ENCODE results near the gene CERK. TPM values are rescaled to one million over a fixed set of nuclear protein-coding genes. Genes with fewer than 3 reads are reported as not detected.
A peak's percentile ranks its signal among the peaks of the same experiment; 100 is the strongest.

CERK gene
- total RNA-seq, 2 experiments from 2014 or later: 54.4 to 55.0 TPM

DNA sequence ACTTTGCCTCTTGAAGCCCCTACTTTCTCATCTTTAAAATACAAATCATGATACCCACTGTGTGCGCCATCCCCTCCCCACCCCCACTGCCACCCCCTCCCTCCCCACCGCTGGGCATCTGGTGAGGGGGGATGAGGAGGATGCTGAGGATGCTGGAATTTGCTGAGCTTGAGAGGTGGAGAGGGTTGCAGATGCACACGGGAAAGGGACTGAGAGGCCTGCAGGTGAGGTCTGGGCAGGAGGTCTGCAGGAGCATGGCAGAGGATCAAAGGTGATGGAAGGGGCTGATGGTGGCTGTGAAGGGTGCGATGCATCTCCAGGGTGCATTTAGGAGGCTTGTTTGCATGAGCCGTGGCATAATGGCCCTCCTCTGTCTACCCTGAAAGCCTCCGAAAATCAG is 16.8 kb upstream of the CERK start:
- ChIA-PET POLR2A (no interaction called here), CTCF (interaction anchor here (7.8 kb wide), 1 partner anchor 47 kb away, joined by 180 read pairs; no protein-coding TSS in a partner anchor)
- Mint-ChIP-seq H3K4me3 (no peak overlapping the region), H3K27me3 (no peaks in the 10 kb centered on the region), H3K9me3 (peaks cover 9% of the 10 kb centered on the region), H3K36me3 (peaks cover 5% of the 10 kb centered on the region), H3K4me1 (ENCODE audit: low read depth) (peaks cover 27% of the 10 kb centered on the region), H3K27ac (no peak overlapping the region)
- DNase-seq: no peak
- intact Hi-C loops (cut with micrococcal nuclease): no loop called here

DNA sequence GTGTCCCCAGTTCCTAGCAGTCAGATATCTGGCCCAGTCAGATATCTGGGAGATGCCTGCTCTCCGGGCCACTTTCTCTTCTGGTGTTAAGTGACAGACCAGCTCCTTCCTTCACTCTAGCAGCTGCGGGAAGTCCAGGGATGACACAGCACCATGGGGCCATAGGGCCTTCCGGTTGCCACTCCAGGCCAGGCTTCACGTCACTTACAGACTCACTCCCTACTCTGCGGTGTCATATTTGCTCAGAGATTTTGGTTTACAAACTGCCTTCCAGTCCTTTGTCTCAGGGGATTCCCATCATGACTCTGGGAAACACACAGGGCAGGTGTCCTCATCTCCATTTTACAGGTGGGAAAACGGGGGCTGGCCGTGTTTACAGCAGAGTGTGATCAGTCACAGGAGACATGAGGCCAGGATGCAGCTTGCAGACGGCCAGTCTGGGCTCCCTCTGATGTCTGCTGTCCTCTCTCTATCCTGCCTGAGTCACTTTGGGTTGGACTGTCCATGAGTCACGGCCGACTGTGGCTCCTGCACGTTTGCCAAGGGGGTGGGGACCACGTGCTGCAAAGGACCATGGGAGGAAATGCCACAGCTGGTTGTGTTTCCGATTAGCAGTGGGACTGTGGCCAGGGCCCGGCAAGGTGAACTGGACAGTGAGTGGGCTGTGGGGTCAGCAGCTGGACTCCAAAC is 16.2 kb upstream of the CERK start:
- H3K4me1 Mint-ChIP-seq (ENCODE audit: low read depth): peaks cover 32% of the 10 kb centered on the region
- H3K36me3 Mint-ChIP-seq: peaks cover 5% of the 10 kb centered on the region
- H3K27ac Mint-ChIP-seq: peak overlapping the region; percentile 74
- DNase-seq: peak; percentile 73
- H3K9me3 Mint-ChIP-seq: peaks cover 9% of the 10 kb centered on the region
- H3K27me3 Mint-ChIP-seq: no peaks in the 10 kb centered on the region
- H3K4me3 Mint-ChIP-seq: no peak overlapping the region
- intact Hi-C loops (cut with micrococcal nuclease): no loop called here
- POLR2A ChIA-PET: no interaction called here
- CTCF ChIA-PET: interaction anchor here (7.8 kb wide), 1 partner anchor 47 kb away, joined by 180 read pairs; no protein-coding TSS in a partner anchor

DNA sequence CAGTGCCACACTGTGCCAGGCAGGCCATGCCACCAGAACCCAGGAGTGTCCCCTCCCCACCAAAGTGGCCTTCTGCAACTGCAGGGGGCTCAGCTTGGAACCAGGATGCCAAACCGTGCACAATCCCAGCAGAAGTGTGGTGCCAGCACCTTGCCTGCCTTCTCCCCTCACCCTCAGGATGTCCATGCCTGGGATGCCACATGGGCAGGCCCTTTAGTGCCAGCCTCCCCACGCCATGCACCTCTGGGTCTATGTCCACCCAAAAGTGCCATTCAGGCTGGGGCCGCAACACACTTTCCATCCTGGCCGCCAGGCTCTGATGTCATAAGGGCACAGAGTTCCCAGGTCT is 15.7 kb upstream of the CERK start:
- H3K4me3 Mint-ChIP-seq: no peak overlapping the region
- CTCF ChIA-PET: no interaction called here

DNA sequence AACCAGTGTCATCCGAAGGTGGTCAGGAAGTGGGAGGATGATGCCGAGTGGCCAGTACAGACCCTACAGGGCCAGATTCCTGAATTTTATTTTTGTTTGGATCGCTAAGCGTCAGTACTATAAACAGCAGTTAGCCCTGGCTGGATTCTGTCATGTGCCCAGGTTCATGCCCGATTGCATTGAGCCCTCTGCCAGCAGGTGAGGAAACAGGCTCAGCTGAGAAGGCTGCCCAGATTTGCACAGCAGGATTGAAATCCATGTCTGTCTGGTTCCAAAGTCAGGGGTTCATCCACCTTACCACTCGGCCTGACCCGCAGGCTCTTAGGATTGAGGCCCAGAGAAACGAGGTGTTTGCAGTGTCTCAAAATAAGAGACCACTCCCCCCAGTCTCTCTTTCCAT is 15.3 kb upstream of the CERK start:
- POLR2A ChIA-PET: no interaction called here
- Mint-ChIP-seq H3K9me3 (peaks cover 9% of the 10 kb centered on the region), H3K4me1 (ENCODE audit: low read depth) (peaks cover 34% of the 10 kb centered on the region), H3K27ac (no peak overlapping the region), H3K27me3 (no peaks in the 10 kb centered on the region), H3K36me3 (peaks cover 5% of the 10 kb centered on the region), H3K4me3 (no peak overlapping the region)
- CTCF ChIA-PET: no interaction called here
- no peak for DNase-seq
- intact Hi-C loops (cut with micrococcal nuclease): no loop called here

More for the DNA sequence above, 15.7 kb upstream of the CERK start:
- Mint-ChIP-seq H3K4me1 (ENCODE audit: low read depth) (peaks cover 35% of the 10 kb centered on the region), H3K27ac (peak overlapping the region; percentile 74), H3K9me3 (peaks cover 9% of the 10 kb centered on the region), H3K36me3 (peaks cover 5% of the 10 kb centered on the region), H3K27me3 (no peaks in the 10 kb centered on the region)
- POLR2A ChIA-PET: no interaction called here
- DNase-seq: no peak
- intact Hi-C loops (cut with micrococcal nuclease): no loop called here

DNA sequence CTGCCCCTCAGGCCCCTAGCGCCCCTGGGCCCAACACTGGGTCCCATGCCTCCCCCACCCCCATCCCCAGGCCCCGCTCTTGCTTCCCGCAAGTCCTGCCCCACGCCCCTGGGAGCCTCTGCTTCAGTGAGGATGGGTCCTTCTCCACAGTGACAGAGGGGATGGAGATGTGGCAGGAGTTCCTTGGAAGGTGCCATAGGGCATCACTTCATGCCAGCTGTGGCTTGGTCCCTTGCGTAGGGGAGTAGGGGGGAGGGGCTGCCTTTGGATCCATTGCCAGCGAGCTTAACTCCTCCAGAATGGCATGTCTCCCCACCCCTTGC is 14.9 kb upstream of the CERK start:
- Mint-ChIP-seq H3K36me3 (peaks cover 5% of the 10 kb centered on the region), H3K27ac (no peak overlapping the region), H3K4me1 (ENCODE audit: low read depth) (peaks cover 34% of the 10 kb centered on the region), H3K4me3 (no peak overlapping the region), H3K27me3 (no peaks in the 10 kb centered on the region), H3K9me3 (peaks cover 9% of the 10 kb centered on the region)
- no peak for DNase-seq
- CTCF ChIA-PET: interaction anchor here (1.5 kb wide), 1 partner anchor 50 kb away, joined by 4 read pairs; no protein-coding TSS in a partner anchor
- POLR2A ChIA-PET: no interaction called here
- intact Hi-C loops (cut with micrococcal nuclease): no loop called here

DNA sequence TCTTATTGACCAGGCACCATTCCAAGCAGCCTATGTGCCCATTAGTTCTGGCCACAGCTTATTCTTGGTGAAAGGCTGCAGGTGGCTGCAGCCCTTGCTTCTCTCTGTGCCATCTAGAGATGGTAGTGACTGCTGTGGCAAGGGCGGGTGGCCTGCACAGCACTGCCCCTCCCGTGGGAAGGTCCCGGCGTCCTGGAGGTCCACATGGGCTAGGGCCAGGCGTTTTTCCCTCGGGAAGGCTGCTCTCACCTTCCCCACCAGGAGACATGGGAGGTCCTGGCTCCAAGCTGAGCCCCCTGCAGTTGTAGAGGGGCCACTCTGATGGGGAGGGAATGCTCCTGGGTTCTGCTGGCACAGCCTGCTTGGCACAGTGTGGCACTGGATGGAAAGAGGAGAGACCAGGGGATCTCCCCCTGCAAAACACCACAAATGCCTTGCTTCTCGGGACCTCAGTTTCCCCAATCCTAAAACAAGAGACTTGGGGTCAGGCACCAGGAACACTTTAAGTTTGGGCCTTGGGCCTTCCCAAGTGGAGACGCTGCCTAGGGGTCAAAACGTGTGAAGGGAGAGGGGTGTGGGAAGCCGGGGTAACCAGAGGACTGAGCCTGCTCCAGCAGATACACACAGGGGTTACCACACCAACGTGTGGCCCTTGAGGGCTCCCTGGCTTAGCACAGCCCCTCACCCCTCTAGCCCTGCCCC is 14.4 kb upstream of the CERK start:
- H3K36me3 Mint-ChIP-seq: peaks cover 5% of the 10 kb centered on the region
- no peak overlapping the region for H3K4me3 Mint-ChIP-seq
- POLR2A ChIA-PET: no interaction called here
- H3K9me3 Mint-ChIP-seq: peaks cover 9% of the 10 kb centered on the region
- H3K27me3 Mint-ChIP-seq: no peaks in the 10 kb centered on the region
- no peak overlapping the region for H3K27ac Mint-ChIP-seq
- peaks cover 34% of the 10 kb centered on the region for H3K4me1 Mint-ChIP-seq (ENCODE audit: low read depth)
- intact Hi-C loops (cut with micrococcal nuclease): no loop called here
- CTCF ChIA-PET: interaction anchor here (1.5 kb wide), 1 partner anchor 51 kb away, joined by 4 read pairs; no protein-coding TSS in a partner anchor
- DNase-seq: no peak

DNA sequence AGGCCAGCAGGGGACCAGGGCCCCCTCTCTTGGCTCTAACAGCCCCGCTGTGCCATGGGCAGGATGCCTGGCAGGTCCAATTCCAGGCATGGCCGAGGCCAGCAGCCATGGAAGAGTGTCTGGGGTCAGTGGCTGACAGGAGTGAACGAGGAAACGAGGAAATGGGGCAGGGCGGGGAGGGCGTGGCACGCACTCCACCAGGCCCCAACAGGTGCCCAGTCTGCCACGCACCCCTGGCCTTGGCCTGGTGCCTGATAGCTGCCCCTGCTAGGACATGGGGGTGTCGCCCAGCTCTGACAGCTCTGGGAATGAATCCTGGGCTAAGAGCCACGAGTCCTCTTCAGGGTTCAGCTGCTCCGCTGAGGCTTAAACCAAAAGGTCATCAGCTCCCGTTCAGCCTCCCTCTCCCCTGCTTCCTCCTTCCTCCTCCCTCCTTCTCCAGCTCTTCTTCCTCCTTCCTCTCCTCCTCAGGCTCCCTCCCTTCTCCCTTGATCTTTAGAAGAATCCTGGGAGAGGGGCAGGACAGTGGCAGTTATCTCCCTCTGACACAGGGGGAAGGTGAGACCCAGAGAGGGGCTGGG is 12.9 kb upstream of the CERK start:
- intact Hi-C loops (cut with micrococcal nuclease): no loop called here
- Mint-ChIP-seq H3K4me1 (ENCODE audit: low read depth) (peaks cover 32% of the 10 kb centered on the region), H3K4me3 (no peak overlapping the region), H3K27me3 (no peaks in the 10 kb centered on the region), H3K9me3 (peaks cover under 1% of the 10 kb centered on the region), H3K36me3 (no peaks in the 10 kb centered on the region), H3K27ac (no peak overlapping the region)
- POLR2A ChIA-PET: interaction anchor here (0.7 to 2.4 kb wide), 4 partner anchors 11 to 19 kb away, joined by 3 to 12 read pairs (median 4); partner anchors contain the start of gene TBC1D22A
- CTCF ChIA-PET: interaction anchor here (1.6 to 3.9 kb wide), 2 partner anchors 9 to 12 kb away, joined by 4 to 57 read pairs; partner anchors contain the start of gene TBC1D22A
- DNase-seq: no peak

DNA sequence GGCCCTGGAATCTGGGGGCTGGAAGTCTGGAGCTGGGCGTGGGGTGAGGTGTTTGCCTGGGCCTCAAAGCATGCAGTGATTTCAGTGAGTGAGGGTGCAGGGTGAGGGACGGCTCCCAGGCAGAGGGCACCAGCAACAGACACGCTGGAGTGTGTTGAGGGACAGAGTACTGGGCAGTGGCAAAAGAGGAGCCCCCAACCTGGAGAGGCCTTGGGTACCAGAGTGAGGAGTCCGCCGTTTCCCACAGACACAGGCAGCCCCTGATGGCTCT is 12.4 kb upstream of the CERK start:
- peak overlapping the region; percentile 74 for H3K27ac Mint-ChIP-seq

DNA sequence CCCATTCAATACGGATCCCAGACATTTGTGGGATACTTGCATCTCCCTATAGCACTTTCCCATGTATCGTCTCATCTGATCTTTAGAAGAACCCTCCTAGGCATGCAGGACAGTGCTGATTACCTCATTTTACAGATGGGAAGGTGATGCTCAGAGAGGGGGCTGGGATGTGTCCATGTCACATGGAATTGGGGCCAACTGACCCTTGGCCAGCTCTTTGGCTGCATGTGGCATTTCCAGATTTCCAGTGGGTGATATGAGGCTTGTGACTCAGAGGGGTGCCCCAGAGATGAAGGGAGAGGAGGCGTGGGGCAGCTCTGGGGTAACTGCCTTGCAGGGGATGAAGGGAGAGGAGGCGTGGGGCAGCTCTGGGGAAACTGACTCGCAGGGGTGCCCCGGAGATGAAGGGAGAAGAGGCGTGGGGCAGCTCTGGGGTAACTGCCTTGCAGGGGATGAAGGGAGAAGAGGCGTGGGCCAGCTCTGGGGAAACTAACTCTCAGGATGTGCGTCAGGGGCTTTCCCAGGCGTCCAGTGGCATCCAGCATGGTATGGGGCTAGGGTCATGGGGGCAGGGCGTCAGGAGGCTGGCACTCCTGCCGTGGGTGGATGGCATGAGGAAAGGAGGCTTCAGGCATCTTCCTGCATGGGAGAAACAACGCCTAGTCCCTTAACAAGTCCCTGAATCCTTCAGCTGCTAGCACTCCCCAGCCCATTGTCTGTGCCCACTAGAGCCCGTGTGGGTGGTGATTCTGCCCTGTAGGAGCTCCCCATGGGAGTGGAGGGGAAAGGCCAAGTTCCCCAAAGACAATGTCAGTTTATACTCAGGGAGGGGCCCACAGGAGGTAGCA is 11.9 kb upstream of the CERK start:
- no peaks in the 10 kb centered on the region for H3K9me3 Mint-ChIP-seq
- H3K4me1 Mint-ChIP-seq (ENCODE audit: low read depth): peaks cover 32% of the 10 kb centered on the region
- peak; percentile 48 for DNase-seq
- intact Hi-C loops (cut with micrococcal nuclease): no loop called here
- H3K4me3 Mint-ChIP-seq: peak overlapping the region; percentile 46
- H3K27ac Mint-ChIP-seq: peak overlapping the region; percentile 74
- POLR2A ChIA-PET: interaction anchor here (0.8 to 2.4 kb wide), 5 partner anchors 9 to 24 kb away, joined by 3 to 12 read pairs (median 7); partner anchors contain the start of gene TBC1D22A
- H3K36me3 Mint-ChIP-seq: no peaks in the 10 kb centered on the region
- no peaks in the 10 kb centered on the region for H3K27me3 Mint-ChIP-seq
- CTCF ChIA-PET: interaction anchor here (1.0 to 3.9 kb wide), 8 partner anchors 10 to 187 kb away, joined by 3 to 57 read pairs (median 5); partner anchors contain the start of gene TBC1D22A

More for the DNA sequence above, 12.4 kb upstream of the CERK start:
- intact Hi-C loops (cut with micrococcal nuclease): no loop called here
- DNase-seq: no peak
- Mint-ChIP-seq H3K36me3 (no peaks in the 10 kb centered on the region), H3K9me3 (no peaks in the 10 kb centered on the region), H3K4me3 (peak overlapping the region; percentile 46), H3K27me3 (no peaks in the 10 kb centered on the region), H3K4me1 (ENCODE audit: low read depth) (peaks cover 32% of the 10 kb centered on the region)
- CTCF ChIA-PET: interaction anchor here (1.4 to 3.9 kb wide), 3 partner anchors 9 to 187 kb away, joined by 4 to 57 read pairs (median 7); partner anchors contain the start of gene TBC1D22A
- POLR2A ChIA-PET: interaction anchor here (0.8 to 2.4 kb wide), 3 partner anchors 9 to 12 kb away, joined by 4 to 12 read pairs (median 7); partner anchors contain the start of gene TBC1D22A

DNA sequence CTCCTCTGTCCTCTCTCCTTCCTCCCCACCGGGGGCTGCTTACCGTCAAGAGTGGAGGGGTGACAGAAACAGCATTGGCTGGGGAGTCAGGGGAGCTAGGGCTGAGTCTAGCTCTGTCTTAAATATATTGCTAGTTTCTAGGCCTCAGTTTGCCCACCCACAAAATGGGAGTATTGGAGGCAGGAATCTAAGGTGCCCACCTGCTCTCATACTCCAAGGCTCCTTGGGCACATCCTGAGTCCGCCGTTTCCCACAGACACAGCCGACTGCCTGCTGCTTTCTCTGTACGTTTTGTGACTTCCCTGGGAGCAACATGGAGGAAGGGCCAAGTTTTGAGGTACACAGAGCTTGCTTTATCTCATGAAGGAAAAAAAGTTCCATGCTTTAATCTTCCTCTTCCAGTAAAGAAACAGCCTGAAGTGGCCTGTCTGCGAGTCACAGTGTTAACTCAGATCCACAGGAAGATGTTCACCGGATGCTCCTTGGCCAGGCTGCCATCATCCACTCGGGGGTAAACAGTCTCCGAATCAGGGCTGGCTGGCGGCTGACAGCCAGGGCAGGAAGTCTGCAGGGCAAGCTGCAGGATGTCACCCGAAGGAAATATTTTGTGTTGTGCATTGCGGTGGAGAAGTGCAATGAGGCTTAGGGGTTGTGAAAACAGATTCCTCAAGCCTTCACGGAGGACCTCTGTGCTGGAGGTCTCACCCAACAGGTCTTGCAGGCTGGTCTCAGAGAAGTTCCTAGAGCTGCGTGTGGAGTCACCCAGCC is 11.0 kb upstream of the CERK start:
- Mint-ChIP-seq H3K4me3 (peak overlapping the region; percentile 46), H3K4me1 (ENCODE audit: low read depth) (peaks cover 28% of the 10 kb centered on the region), H3K27me3 (no peaks in the 10 kb centered on the region), H3K9me3 (no peaks in the 10 kb centered on the region), H3K36me3 (no peaks in the 10 kb centered on the region), H3K27ac (peak overlapping the region; percentile 74)
- POLR2A ChIA-PET: interaction anchor here (0.6 to 2.4 kb wide), 5 partner anchors 10 to 50 kb away, joined by 3 to 12 read pairs (median 7); partner anchors contain the start of gene TBC1D22A
- CTCF ChIA-PET: interaction anchor here (1.0 to 3.9 kb wide), 8 partner anchors 9 to 186 kb away, joined by 3 to 57 read pairs (median 5); partner anchors contain the start of gene TBC1D22A
- intact Hi-C loops (cut with micrococcal nuclease): no loop called here
- peak; percentile 69 for DNase-seq

Measured in activated CD4-positive, alpha-beta memory T cell treated with anti-CD3 and anti-CD28 coated beads for 36 hours (primary cell).